HFFc6 (cell line): ENCODE measurements around the gene MCTP1. TPM values are rescaled to one million over a fixed set of nuclear protein-coding genes. Genes with fewer than 3 reads are reported as not detected.

Experiments used
- DNase-seq: peaks from one replicate; pipeline ENCODE4 v3.0.0-alpha.2; 2018
- H3K27ac Mint-ChIP-seq: 2 replicates; pipeline ENCODE4 v1.8.0; 2020; ENCODE audit warnings: mild to moderate bottlenecking, mixed read lengths
- H3K27me3 Mint-ChIP-seq: 2 replicates; pipeline ENCODE4 v1.8.0; 2021; ENCODE audit warnings: mild to moderate bottlenecking, moderate library complexity, mixed read lengths; ENCODE audit not compliant: insufficient read depth
- H3K36me3 Mint-ChIP-seq: 2 replicates; pipeline ENCODE4 v1.8.0; 2021; ENCODE audit warnings: low read depth, mixed read lengths
- H3K4me1 Mint-ChIP-seq: 2 replicates; pipeline ENCODE4 v1.8.0; 2020; ENCODE audit warnings: low read depth, mixed read lengths
- H3K4me3 Mint-ChIP-seq: 2 replicates; pipeline ENCODE4 v1.8.0; 2020; ENCODE audit warnings: mild to moderate bottlenecking, moderate library complexity, mixed read lengths
- H3K9me3 Mint-ChIP-seq: 2 replicates; pipeline ENCODE4 v1.8.0; 2020; ENCODE audit warnings: mild to moderate bottlenecking, mixed read lengths
- CTCF ChIP-seq: fragments of 200-600 bp; sonication (generic); IDR thresholded peaks from 2 replicates; pipeline ENCODE4 v1.5.0; 2021; ENCODE audit warnings: antibody characterized with exemption, mild to moderate bottlenecking
- total RNA-seq, 6 experiments: library from RNA; stranded (reverse); fragmentation: NEBNext Ultra II Directional; extraction: Animal tissue kit (Norgen Biotek cat#: 25700); gene quantifications; 2 replicates in 1 of 6; 3 replicates in 5 of 6; pipeline ENCODE4 v1.2.3, GENCODE V29; 2021

The MCTP1 gene
- total RNA-seq, 6 experiments from 2014 or later = 1.0 to 5.2 (median 3.9) TPM

- Mint-ChIP-seq H3K27me3 (no peaks in the 10 kb centered on the region), H3K4me3 (no peak overlapping the region), H3K9me3 (no peaks in the 10 kb centered on the region), H3K27ac (no peak overlapping the region; the same call in 1 of the 2 replicates), H3K4me1 (peaks cover 44% of the 10 kb centered on the region), H3K36me3 (no peaks in the 10 kb centered on the region)
- TF ChIP-seq CTCF = no peak
- DNase-seq = no peak
Measured at GRCh38 chr5:94693845-94694370, 591.0 kb downstream of the MCTP1 start.

DNA sequence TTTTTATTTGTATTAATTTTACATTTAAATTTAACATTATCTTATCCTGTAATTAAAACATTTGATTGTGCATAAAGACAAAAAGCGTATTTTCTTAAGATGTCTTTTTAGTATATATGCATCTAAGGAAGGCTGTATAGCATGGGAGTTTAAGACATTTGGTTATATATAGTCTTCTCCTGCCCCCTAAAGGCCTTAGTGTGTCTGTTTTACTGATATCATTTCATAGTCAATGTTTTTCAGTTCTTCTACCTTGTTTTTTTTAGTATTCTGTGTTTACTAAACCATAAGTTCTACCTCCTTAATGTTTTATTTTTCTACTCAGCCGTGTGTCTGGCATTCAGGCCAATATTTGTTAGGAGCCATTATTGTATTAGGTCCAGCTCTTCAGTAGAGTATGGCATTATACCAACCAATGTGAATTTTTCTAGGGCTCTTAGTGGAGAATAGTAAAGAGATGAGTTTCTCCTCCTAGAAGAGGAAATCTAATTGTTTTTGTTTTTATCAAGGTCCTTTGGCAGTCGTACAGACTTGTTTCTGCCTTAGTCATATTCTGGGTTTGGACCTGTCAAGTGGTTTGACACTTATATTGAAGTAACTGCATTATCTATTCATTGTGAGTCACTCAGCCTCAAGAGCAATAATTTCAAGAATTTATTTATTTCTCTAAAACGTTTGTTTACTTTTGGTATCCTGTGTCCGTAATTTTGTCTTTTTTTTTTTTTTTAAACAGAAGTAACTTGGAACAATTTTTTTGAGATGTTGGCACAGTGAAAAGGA, 591.7 kb downstream of the MCTP1 start:
- Mint-ChIP-seq H3K4me3 (peak overlapping the region; percentile 16), H3K27me3 (no peaks in the 10 kb centered on the region), H3K27ac (peak overlapping the region; percentile 45), H3K36me3 (no peaks in the 10 kb centered on the region), H3K4me1 (peaks cover 46% of the 10 kb centered on the region), H3K9me3 (no peaks in the 10 kb centered on the region)
- DNase-seq = peak; percentile 95
- TF ChIP-seq CTCF = peak; percentile 76

DNA sequence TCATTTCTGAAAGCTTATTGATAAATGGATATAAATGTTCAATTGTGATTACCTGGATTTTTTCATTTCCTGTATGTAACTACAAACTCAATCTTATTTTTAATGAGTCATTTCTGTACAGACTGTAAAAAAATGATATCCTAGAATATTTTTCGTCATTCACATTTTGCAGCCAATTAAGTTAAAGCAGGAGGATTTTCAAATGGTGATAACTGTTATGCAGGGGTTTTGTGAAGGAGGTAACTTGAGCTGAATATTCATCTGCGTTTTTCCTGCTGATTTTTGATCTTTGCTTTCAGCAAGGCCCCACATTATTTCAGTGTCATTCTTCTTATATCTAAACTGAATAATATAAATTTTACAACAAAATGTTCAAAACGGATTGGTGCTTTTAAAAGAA, 592.3 kb downstream of the MCTP1 start:
- H3K9me3 Mint-ChIP-seq = no peaks in the 10 kb centered on the region
- no peaks in the 10 kb centered on the region for H3K36me3 Mint-ChIP-seq
- no peak for TF ChIP-seq CTCF
- H3K27ac Mint-ChIP-seq = no peak overlapping the region
- no peak for DNase-seq
- peak overlapping the region; percentile 45 for H3K4me3 Mint-ChIP-seq
- no peaks in the 10 kb centered on the region for H3K27me3 Mint-ChIP-seq
- peaks cover 46% of the 10 kb centered on the region for H3K4me1 Mint-ChIP-seq

GRCh38 chr5:94691949-94692348, 592.9 kb downstream of the MCTP1 start:
- TF ChIP-seq CTCF = no peak
- Mint-ChIP-seq H3K9me3 (no peaks in the 10 kb centered on the region), H3K27ac (peak overlapping the region; percentile 15; the same call in 1 of the 2 replicates), H3K27me3 (no peaks in the 10 kb centered on the region), H3K36me3 (no peaks in the 10 kb centered on the region; the same call in 1 of the 2 replicates), H3K4me3 (no peak overlapping the region), H3K4me1 (peaks cover 46% of the 10 kb centered on the region)
- no peak for DNase-seq

GRCh38 chr5:94691291-94691690, 593.6 kb downstream of the MCTP1 start:
- H3K36me3 Mint-ChIP-seq = no peaks in the 10 kb centered on the region; the same call in 1 of the 2 replicates
- no peak overlapping the region for H3K4me3 Mint-ChIP-seq
- no peaks in the 10 kb centered on the region for H3K9me3 Mint-ChIP-seq
- no peaks in the 10 kb centered on the region for H3K27me3 Mint-ChIP-seq
- no peak for DNase-seq
- H3K27ac Mint-ChIP-seq = no peak overlapping the region
- no peak for TF ChIP-seq CTCF
- H3K4me1 Mint-ChIP-seq = peaks cover 46% of the 10 kb centered on the region
